ENCODE data around the gene RUNX3. TPM values are rescaled to one million over a fixed set of nuclear protein-coding genes. Genes with fewer than 3 reads are reported as not detected.

The RUNX3 gene
- total RNA-seq, 1 experiment from 2014 or later = 1.5 TPM

DNA sequence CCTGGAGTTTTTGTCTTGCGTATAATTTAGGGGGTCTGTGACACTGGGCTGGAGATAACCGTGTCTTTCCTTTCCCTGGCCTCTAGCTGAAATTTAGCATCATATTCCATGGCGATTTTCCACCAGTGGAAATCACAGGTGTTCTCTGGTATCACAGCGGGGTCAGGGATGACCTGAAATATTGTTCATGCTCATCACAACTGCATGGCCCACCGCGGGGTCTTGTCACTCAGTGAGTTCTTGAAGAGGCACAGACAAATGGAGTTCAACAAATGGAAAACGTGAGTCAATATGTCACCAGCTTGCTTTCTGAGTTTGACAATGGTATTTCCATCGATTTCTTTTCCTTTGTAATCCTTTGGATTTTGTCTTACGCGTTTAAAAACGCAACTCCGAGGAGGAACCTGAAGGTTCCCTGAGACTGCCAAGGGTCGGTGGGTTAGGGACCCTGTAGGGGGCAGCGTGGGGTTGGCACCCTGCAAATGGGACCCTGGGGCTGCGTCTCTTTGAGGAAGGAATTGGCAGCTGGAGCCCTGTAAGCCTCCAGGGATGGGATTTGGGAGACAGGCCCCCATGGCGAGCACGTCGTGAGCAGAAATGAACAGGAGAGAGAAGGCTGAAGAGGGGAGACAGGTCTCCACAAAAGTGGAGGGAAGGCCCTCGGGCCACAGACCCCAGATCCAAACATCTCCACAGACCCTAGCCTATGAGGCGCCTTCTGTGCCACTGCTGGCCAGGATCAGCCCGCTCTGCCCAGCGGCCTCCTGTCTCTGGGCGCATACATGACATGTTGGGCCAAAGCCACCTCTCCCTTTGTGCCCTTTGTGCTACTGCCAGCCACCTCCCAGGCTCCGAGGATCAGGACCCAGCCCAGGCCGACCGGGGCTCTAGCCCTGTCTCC lies 32.1 kb upstream of the RUNX3 start:
- no peak for TF ChIP-seq ELF4 (CRISPR knock-in tag; IDR thresholded peaks at IDR 0.05; ENCODE audit: low read depth)
- TF ChIP-seq PRRX2 (CRISPR knock-in tag; IDR thresholded peaks at IDR 0.05) = no peak
- no peak for TF ChIP-seq TP53 (CRISPR knock-in tag; IDR thresholded peaks at IDR 0.05)
- TF ChIP-seq, protein P1, sequence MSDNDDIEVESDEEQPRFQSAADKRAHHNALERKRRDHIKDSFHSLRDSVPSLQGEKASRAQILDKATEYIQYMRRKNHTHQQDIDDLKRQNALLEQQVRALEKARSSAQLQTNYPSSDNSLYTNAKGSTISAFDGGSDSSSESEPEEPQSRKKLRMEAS (CRISPR knock-in tag; IDR thresholded peaks at IDR 0.05) = no peak
- no peak for TF ChIP-seq CREB1 (CRISPR knock-in tag; IDR thresholded peaks at IDR 0.05)
- TF ChIP-seq, protein P2, sequence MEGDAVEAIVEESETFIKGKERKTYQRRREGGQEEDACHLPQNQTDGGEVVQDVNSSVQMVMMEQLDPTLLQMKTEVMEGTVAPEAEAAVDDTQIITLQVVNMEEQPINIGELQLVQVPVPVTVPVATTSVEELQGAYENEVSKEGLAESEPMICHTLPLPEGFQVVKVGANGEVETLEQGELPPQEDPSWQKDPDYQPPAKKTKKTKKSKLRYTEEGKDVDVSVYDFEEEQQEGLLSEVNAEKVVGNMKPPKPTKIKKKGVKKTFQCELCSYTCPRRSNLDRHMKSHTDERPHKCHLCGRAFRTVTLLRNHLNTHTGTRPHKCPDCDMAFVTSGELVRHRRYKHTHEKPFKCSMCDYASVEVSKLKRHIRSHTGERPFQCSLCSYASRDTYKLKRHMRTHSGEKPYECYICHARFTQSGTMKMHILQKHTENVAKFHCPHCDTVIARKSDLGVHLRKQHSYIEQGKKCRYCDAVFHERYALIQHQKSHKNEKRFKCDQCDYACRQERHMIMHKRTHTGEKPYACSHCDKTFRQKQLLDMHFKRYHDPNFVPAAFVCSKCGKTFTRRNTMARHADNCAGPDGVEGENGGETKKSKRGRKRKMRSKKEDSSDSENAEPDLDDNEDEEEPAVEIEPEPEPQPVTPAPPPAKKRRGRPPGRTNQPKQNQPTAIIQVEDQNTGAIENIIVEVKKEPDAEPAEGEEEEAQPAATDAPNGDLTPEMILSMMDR (IDR thresholded peaks at IDR 0.05) = no peak
- TF ChIP-seq NR3C1 (CRISPR knock-in tag; conservative IDR thresholded peaks at IDR 0.05; ENCODE audit: low read depth) = no peak
- no peak for TF ChIP-seq GTF2I (CRISPR knock-in tag; conservative IDR thresholded peaks at IDR 0.05)
- TF ChIP-seq, protein P3, sequence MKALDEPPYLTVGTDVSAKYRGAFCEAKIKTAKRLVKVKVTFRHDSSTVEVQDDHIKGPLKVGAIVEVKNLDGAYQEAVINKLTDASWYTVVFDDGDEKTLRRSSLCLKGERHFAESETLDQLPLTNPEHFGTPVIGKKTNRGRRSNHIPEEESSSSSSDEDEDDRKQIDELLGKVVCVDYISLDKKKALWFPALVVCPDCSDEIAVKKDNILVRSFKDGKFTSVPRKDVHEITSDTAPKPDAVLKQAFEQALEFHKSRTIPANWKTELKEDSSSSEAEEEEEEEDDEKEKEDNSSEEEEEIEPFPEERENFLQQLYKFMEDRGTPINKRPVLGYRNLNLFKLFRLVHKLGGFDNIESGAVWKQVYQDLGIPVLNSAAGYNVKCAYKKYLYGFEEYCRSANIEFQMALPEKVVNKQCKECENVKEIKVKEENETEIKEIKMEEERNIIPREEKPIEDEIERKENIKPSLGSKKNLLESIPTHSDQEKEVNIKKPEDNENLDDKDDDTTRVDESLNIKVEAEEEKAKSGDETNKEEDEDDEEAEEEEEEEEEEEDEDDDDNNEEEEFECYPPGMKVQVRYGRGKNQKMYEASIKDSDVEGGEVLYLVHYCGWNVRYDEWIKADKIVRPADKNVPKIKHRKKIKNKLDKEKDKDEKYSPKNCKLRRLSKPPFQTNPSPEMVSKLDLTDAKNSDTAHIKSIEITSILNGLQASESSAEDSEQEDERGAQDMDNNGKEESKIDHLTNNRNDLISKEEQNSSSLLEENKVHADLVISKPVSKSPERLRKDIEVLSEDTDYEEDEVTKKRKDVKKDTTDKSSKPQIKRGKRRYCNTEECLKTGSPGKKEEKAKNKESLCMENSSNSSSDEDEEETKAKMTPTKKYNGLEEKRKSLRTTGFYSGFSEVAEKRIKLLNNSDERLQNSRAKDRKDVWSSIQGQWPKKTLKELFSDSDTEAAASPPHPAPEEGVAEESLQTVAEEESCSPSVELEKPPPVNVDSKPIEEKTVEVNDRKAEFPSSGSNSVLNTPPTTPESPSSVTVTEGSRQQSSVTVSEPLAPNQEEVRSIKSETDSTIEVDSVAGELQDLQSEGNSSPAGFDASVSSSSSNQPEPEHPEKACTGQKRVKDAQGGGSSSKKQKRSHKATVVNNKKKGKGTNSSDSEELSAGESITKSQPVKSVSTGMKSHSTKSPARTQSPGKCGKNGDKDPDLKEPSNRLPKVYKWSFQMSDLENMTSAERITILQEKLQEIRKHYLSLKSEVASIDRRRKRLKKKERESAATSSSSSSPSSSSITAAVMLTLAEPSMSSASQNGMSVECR (CRISPR knock-in tag; IDR thresholded peaks at IDR 0.05; ENCODE audit: borderline replicate concordance) = no peak
- TF ChIP-seq JUN (CRISPR knock-in tag; IDR thresholded peaks at IDR 0.05) = no peak
- no peak for TF ChIP-seq SP1 (CRISPR knock-in tag; conservative IDR thresholded peaks at IDR 0.05)
- TF ChIP-seq SOX15 (CRISPR knock-in tag; IDR thresholded peaks at IDR 0.05) = no peak
- no peak for TF ChIP-seq SMAD3 (CRISPR knock-in tag; IDR thresholded peaks at IDR 0.05; ENCODE audit: borderline replicate concordance)
- TF ChIP-seq, protein P4, sequence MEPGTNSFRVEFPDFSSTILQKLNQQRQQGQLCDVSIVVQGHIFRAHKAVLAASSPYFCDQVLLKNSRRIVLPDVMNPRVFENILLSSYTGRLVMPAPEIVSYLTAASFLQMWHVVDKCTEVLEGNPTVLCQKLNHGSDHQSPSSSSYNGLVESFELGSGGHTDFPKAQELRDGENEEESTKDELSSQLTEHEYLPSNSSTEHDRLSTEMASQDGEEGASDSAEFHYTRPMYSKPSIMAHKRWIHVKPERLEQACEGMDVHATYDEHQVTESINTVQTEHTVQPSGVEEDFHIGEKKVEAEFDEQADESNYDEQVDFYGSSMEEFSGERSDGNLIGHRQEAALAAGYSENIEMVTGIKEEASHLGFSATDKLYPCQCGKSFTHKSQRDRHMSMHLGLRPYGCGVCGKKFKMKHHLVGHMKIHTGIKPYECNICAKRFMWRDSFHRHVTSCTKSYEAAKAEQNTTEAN (CRISPR knock-in tag; IDR thresholded peaks at IDR 0.05) = no peak
- peak; percentile 55 for ATAC-seq
- ChIA-PET POLR2A (no interaction called here), CTCF (interaction anchor here (0.5 to 3.0 kb wide), 14 partner anchors 10 to 235 kb away, joined by 3 to 8 read pairs (median 3); no protein-coding TSS in a partner anchor)
- Mint-ChIP-seq H3K4me1 (0 out of 2 replicates have a peak, but pooled peaks cover 3% of the 10 kb centered on the region), H3K9me3 (no peaks in the 10 kb centered on the region), H3K36me3 (no peaks in the 10 kb centered on the region), H3K27me3 (ENCODE audit: low read depth) (peaks cover 3% of the 10 kb centered on the region; the same call in 1 of the 2 replicates), H3K27ac (no peak overlapping the region), H3K4me3 (no peak overlapping the region)
- peak; percentile 62 for DNase-seq (ENCODE audit: low spot score)

DNA sequence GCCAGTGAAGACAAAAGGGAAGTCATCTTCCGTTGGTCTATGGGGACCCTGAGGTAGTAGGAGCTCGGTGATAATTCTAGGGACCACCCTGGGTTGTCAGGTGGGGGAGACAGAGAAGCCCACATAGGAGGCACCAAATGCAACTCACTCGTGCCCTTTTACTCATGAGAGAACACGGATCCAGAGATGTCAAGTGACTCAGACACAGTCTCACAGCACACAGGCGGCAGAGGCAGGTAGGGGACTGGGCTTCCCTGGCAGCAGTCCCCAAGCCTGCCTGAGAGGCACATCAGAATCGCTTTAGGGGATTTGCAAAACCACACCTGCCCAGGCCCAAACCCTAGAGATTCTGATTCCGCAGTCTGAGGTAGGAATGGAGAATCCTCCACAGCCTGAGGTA lies 31.3 kb upstream of the RUNX3 start:
- no peaks in the 10 kb centered on the region for H3K9me3 Mint-ChIP-seq
- H3K27me3 Mint-ChIP-seq (ENCODE audit: low read depth) = peaks cover 3% of the 10 kb centered on the region; the same call in 1 of the 2 replicates
- H3K4me3 Mint-ChIP-seq = no peak overlapping the region
- DNase-seq (ENCODE audit: low spot score) (no peak), ATAC-seq (no peak)
- ChIA-PET POLR2A (no interaction called here), CTCF (interaction anchor here (1.2 to 3.0 kb wide), 2 partner anchors 113 to 138 kb away, joined by 3 to 8 read pairs; no protein-coding TSS in a partner anchor)
- H3K27ac Mint-ChIP-seq = no peak overlapping the region
- 0 out of 2 replicates have a peak, but pooled peaks cover 3% of the 10 kb centered on the region for H3K4me1 Mint-ChIP-seq
- H3K36me3 Mint-ChIP-seq = no peaks in the 10 kb centered on the region
- TF ChIP-seq FOXP1 (CRISPR knock-in tag; IDR thresholded peaks at IDR 0.05; ENCODE audit: borderline replicate concordance) = no peak
- TF ChIP-seq TP53 (CRISPR knock-in tag; IDR thresholded peaks at IDR 0.05) = no peak
- TF ChIP-seq, protein P5, sequence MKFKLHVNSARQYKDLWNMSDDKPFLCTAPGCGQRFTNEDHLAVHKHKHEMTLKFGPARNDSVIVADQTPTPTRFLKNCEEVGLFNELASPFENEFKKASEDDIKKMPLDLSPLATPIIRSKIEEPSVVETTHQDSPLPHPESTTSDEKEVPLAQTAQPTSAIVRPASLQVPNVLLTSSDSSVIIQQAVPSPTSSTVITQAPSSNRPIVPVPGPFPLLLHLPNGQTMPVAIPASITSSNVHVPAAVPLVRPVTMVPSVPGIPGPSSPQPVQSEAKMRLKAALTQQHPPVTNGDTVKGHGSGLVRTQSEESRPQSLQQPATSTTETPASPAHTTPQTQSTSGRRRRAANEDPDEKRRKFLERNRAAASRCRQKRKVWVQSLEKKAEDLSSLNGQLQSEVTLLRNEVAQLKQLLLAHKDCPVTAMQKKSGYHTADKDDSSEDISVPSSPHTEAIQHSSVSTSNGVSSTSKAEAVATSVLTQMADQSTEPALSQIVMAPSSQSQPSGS (CRISPR knock-in tag; IDR thresholded peaks at IDR 0.05; ENCODE audit: borderline replicate concordance, low read depth) = no peak
- TF ChIP-seq, protein P6, sequence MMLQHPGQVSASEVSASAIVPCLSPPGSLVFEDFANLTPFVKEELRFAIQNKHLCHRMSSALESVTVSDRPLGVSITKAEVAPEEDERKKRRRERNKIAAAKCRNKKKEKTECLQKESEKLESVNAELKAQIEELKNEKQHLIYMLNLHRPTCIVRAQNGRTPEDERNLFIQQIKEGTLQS (CRISPR knock-in tag; conservative IDR thresholded peaks at IDR 0.05) = no peak
- no peak for TF ChIP-seq ESRRA (CRISPR knock-in tag; IDR thresholded peaks at IDR 0.05; ENCODE audit: borderline replicate concordance)
- TF ChIP-seq, protein P2 (IDR thresholded peaks at IDR 0.05) = no peak
- TF ChIP-seq TEAD1 (CRISPR knock-in tag; IDR thresholded peaks at IDR 0.05) = no peak
- no peak for TF ChIP-seq ATF1 (CRISPR knock-in tag; IDR thresholded peaks at IDR 0.05)
- no peak for TF ChIP-seq ZNF219 (CRISPR knock-in tag; IDR thresholded peaks at IDR 0.05; ENCODE audit: borderline replicate concordance)
- TF ChIP-seq SOX15 (CRISPR knock-in tag; IDR thresholded peaks at IDR 0.05) = no peak
- no peak for TF ChIP-seq CREB1 (CRISPR knock-in tag; IDR thresholded peaks at IDR 0.05)
- TF ChIP-seq ZNF263 (CRISPR knock-in tag; IDR thresholded peaks at IDR 0.05; ENCODE audit: low read depth) = no peak

Measured in WTC11 (cell line).